Endothelial cell of umbilical vein (primary cell): Measurements from ENCODE around the gene RASSF5. TPM values are rescaled to one million over a fixed set of nuclear protein-coding genes. Genes with fewer than 3 reads are reported as not detected.

Experiments
- BruUV-seq: library from RNA; stranded (reverse); fragments of 400-500 nt; replicated peaks from 2 replicates; lab custom pipeline; 2021; lab: Mats Ljungman, UMichigan
- CTCF ChIA-PET: fragments of 300-600, 350-600 bp; sonication (Branson Sonifier 250); formaldehyde crosslinking; loops from one replicate; lab custom pipeline; 2021; ENCODE audit warnings: antibody characterized with exemption, inconsistent platforms; lab: Charles Lee
- POLR2A ChIA-PET: fragments of 300-600, 350-600 bp; sonication (Branson Sonifier 250); formaldehyde crosslinking; loops from one replicate; lab custom pipeline; 2021; ENCODE audit warnings: antibody characterized with exemption, inconsistent platforms; lab: Charles Lee
- DNase-seq: peaks from one replicate; pipeline ENCODE4 v3.0.0-alpha.2; 2011; ENCODE audit warnings: low read depth, low spot score
- FAIRE-seq: peaks from 2 replicates; lab custom pipeline; 2011; peaks lifted over from hg19 to GRCh38; lab: Jason Lieb, UNC
- H2AFZ ChIP-seq: 2 replicates; pipeline ENCODE4 v1.6.0; 2012; ENCODE audit warnings: low read depth, low read length, control low read depth, inconsistent platforms
- H3K27ac ChIP-seq: 2 replicates; pipeline ENCODE4 v1.5.1; 2011; ENCODE audit warnings: low read depth, mild to moderate bottlenecking, control low read depth, low read length, moderate library complexity; ENCODE audit not compliant: insufficient read depth
- H3K27me3 ChIP-seq, 2 experiments: 2 replicates each; pipeline versions ENCODE4 v1.6.0 to v1.6.1; 2011; ENCODE audit warnings: low read length in 2 of 2, mixed read lengths in 1 of 2; ENCODE audit not compliant: control insufficient read depth in 2 of 2, insufficient read depth in 2 of 2
- H3K36me3 ChIP-seq, 2 experiments: 2 replicates in 1 of 2; 3 replicates in 1 of 2; pipeline ENCODE4 v1.5.1; 2011; ENCODE audit warnings: low read length in 2 of 2, mild to moderate bottlenecking in 1 of 2, moderate library complexity in 1 of 2; ENCODE audit not compliant: control insufficient read depth in 2 of 2, insufficient read depth in 2 of 2; ENCODE audit errors: extremely low read depth in 1 of 2
- H3K4me1 ChIP-seq: 3 replicates; pipeline ENCODE4 v1.5.1; 2011; ENCODE audit warnings: mild to moderate bottlenecking, low read length; ENCODE audit not compliant: control insufficient read depth, insufficient read depth; ENCODE audit errors: extremely low read depth
- H3K4me2 ChIP-seq: 2 replicates; pipeline ENCODE4 v1.6.1; 2011; ENCODE audit warnings: low read length, control low read depth, mixed read lengths; ENCODE audit not compliant: insufficient read depth
- H3K4me3 ChIP-seq, 3 experiments: fragments of 200-600 bp in 1 of 3; sonication (generic), shearing (Covaris generic) in 1 of 3; replicated peaks in 1 of 3; 2 replicates each; pipeline ENCODE4 v1.5.1; 2011 to 2016; ENCODE audit warnings: control low read depth in 3 of 3, low read length in 3 of 3, mild to moderate bottlenecking in 2 of 3, inconsistent platforms in 1 of 3, low read depth in 1 of 3, moderate library complexity in 1 of 3; ENCODE audit not compliant: insufficient read depth in 1 of 3
- H3K79me2 ChIP-seq: 2 replicates; pipeline ENCODE4 v1.6.0; 2012; ENCODE audit warnings: low read length, inconsistent platforms; ENCODE audit not compliant: control insufficient read depth, insufficient read depth
- H3K9ac ChIP-seq: replicated peaks from 2 replicates; pipeline ENCODE3; 2011; ENCODE audit warnings: low read length, control low read depth; ENCODE audit not compliant: insufficient read depth; ENCODE audit errors: extremely low read depth
- H3K9me1 ChIP-seq: replicated peaks from 3 replicates; pipeline ENCODE4 v1.6.0; 2011; ENCODE audit warnings: mild to moderate bottlenecking, low read length; ENCODE audit not compliant: control insufficient read depth, insufficient read depth; ENCODE audit errors: extremely low read depth
- H3K9me3 ChIP-seq: replicated peaks from 2 replicates; pipeline ENCODE4 v1.5.1; 2012; ENCODE audit warnings: low read length, inconsistent platforms; ENCODE audit not compliant: control insufficient read depth, insufficient read depth
- H4K20me1 ChIP-seq: replicated peaks from 2 replicates; pipeline ENCODE3; 2011; ENCODE audit warnings: mild to moderate bottlenecking, low read length; ENCODE audit not compliant: control insufficient read depth, insufficient read depth; ENCODE audit errors: extremely low read depth
- EZH2 ChIP-seq: IDR thresholded peaks from 2 replicates; pipeline ENCODE4 v1.6.1; 2012; ENCODE audit warnings: borderline replicate concordance, low read depth, mild to moderate bottlenecking, moderate library complexity, low read length, inconsistent platforms; ENCODE audit not compliant: severe bottlenecking
- FOS ChIP-seq: IDR thresholded peaks from 2 replicates; pipeline ENCODE4 v1.6.1; 2011; ENCODE audit warnings: mild to moderate bottlenecking, low read length, moderate library complexity, borderline replicate concordance; ENCODE audit not compliant: insufficient read depth
- JUN ChIP-seq: IDR thresholded peaks from 2 replicates; pipeline ENCODE4 v1.6.1; 2011; ENCODE audit warnings: borderline replicate concordance, low read depth; ENCODE audit not compliant: insufficient read length, insufficient read depth
- POLR2AphosphoS5 ChIP-seq: IDR thresholded peaks from 2 replicates; pipeline ENCODE4 v1.6.1; 2012; ENCODE audit warnings: low read depth, mild to moderate bottlenecking, control low read depth, low read length, moderate library complexity; ENCODE audit not compliant: insufficient read depth
- dilution Hi-C: fragments of 300-500 bp; cut with MboI; formaldehyde crosslinking; loops from one replicate; pipeline ENCODE4 v1.15.0; 2019; ENCODE audit warnings: low sequenced_read_pairs; ENCODE audit not compliant: extremely low pct_ligation_motif_present
- intact Hi-C: fragments of 100-400 bp; cut with micrococcal nuclease; formaldehyde crosslinking; loops from one replicate; pipeline ENCODE4 v1.10.0; 2022
- polyA plus RNA-seq, 4 experiments: library from polyadenylated mRNA; depleted of rRNA in 3 of 4; stranded (reverse) in 3 of 4; unstranded in 1 of 4; fragments of >200 nt; gene quantifications; 2 replicates each; pipeline versions ENCODE4 v1.2.1 to v1.2.3, GENCODE V29; 2011 to 2012; ENCODE audit warnings: missing spikeins in 1 of 4
- total RNA-seq: library from RNA; stranded (reverse); gene quantifications from 2 replicates; pipeline ENCODE4 v1.2.3, GENCODE V29; 2021
- TF ChIP-seq, protein P1 (sequence below), 2 donors: IDR thresholded peaks; 1 replicate in 1 of 2; 2 replicates in 1 of 2; pipeline ENCODE4 v1.5.1; 2011; ENCODE audit warnings: low read length in 2 of 2, mild to moderate bottlenecking in 2 of 2, moderate library complexity in 2 of 2, control low read depth in 1 of 2, inconsistent platforms in 1 of 2, low read depth in 1 of 2; ENCODE audit not compliant: insufficient read depth in 1 of 2; ENCODE audit errors: extremely low read depth in 1 of 2

RASSF5 gene
- total and polyA plus RNA-seq, 2 donors (not counting 3 experiments of a cell fraction or from before 2014, with no cell fraction given): 0.23 to 0.60 TPM

DNA sequence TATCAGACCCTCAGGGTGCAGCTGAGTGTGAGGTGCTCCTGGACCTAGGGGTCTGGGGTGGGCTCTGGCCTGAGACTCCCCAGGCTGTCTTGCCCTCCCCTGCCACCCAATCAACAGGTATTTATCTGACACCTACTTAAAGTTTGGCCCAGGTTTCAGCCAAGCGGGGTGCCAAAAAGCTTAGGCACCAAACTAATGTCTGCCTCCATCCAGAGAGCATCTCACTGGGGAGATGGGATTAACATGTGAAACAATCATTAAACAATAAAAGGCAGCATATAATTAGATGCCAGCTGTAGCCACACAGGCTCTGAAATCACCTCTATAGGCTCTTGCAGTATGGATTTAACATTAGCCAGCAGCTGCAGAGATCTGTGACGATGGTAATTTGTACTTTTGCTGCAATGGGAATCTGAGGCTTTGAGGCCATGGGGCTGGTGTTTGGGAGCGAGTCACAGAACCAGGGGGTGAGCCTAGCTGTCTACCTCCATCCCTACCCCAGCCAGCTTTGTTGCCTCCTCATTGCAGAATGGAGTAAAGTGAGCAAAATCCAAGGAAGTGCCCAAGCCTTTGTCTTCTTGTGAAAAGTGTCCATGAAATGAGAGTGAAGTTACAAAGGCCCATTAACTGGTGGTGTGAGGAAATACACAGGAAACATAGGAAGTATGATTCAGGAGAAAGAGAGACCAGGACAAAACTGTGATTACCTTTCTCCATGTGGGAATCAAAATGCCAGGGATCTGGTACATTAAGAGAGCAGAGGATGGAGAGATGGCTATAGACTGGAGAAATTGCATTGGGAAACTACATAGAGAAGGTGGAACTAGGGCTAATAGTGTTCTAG is 68.8 kb downstream of the RASSF5 start:
- TF ChIP-seq, protein P1, sequence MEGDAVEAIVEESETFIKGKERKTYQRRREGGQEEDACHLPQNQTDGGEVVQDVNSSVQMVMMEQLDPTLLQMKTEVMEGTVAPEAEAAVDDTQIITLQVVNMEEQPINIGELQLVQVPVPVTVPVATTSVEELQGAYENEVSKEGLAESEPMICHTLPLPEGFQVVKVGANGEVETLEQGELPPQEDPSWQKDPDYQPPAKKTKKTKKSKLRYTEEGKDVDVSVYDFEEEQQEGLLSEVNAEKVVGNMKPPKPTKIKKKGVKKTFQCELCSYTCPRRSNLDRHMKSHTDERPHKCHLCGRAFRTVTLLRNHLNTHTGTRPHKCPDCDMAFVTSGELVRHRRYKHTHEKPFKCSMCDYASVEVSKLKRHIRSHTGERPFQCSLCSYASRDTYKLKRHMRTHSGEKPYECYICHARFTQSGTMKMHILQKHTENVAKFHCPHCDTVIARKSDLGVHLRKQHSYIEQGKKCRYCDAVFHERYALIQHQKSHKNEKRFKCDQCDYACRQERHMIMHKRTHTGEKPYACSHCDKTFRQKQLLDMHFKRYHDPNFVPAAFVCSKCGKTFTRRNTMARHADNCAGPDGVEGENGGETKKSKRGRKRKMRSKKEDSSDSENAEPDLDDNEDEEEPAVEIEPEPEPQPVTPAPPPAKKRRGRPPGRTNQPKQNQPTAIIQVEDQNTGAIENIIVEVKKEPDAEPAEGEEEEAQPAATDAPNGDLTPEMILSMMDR (IDR thresholded peaks at IDR 0.05; ENCODE audit: extremely low read depth in 1 of 2, insufficient read depth in 1 of 2, low read depth in 1 of 2, low read length in 2 of 2): no peak
- TF ChIP-seq POLR2AphosphoS5 (peak; percentile 27), JUN (peak; percentile 74), FOS (peak; percentile 63), EZH2 (no peak)
- Histone ChIP-seq H4K20me1 (no peaks in the 10 kb centered on the region), H3K4me2 (peak overlapping the region; percentile 70), H3K4me3 (peak overlapping the region in 1 of 3 experiments; percentile 6), H3K9ac (no peak overlapping the region), H3K36me3 (no peaks in the 10 kb centered on the region), H3K27me3 (no peaks in the 10 kb centered on the region), H3K9me1 (no peaks in the 10 kb centered on the region), H3K79me2 (no peaks in the 10 kb centered on the region), H2AFZ (peak overlapping the region; percentile 50), H3K4me1 (peaks cover 23% of the 10 kb centered on the region), H3K9me3 (no peaks in the 10 kb centered on the region), H3K27ac (peak overlapping the region; percentile 46)
- CTCF ChIA-PET: interaction anchor here (0.7 to 16.8 kb wide), 9 partner anchors 8 to 97 kb away, joined by 3 to 427 read pairs (median 4); no protein-coding TSS in a partner anchor
- DNase-seq: peak; percentile 77
- POLR2A ChIA-PET: no interaction called here
- intact Hi-C loops: loop anchor here (2.0 kb wide), 2 partner anchors 19 to 31 kb away; no protein-coding TSS in a partner anchor
- FAIRE-seq: peak; percentile 96
- no TSS peak for BruUV-seq
- dilution Hi-C loops: no loop called here
